Left ventricle myocardium inferior (tissue), 1 donor: ENCODE data around the gene RPH3AL. TPM values are rescaled to one million over a fixed set of nuclear protein-coding genes. Genes with fewer than 3 reads are reported as not detected.

ENCODE experiments used
- DNase-seq: peaks from one replicate; pipeline ENCODE4 v3.0.0-alpha.2; 2020
- H3K27ac ChIP-seq: fragments of 200-600 bp; replicated peaks from 2 replicates; pipeline ENCODE4 v1.8.0; 2021
- H3K27me3 ChIP-seq: fragments of 200-600 bp; 2 replicates; pipeline ENCODE4 v1.8.0; 2021; ENCODE audit warnings: low read depth
- H3K36me3 ChIP-seq: fragments of 200-600 bp; 2 replicates; pipeline ENCODE4 v1.8.0; 2021
- H3K4me1 ChIP-seq: fragments of 200-600 bp; 2 replicates; pipeline ENCODE4 v1.8.0; 2021
- H3K4me3 ChIP-seq: fragments of 200-600 bp; 2 replicates; pipeline ENCODE4 v1.8.0; 2021; ENCODE audit warnings: mild to moderate bottlenecking, moderate library complexity
- H3K9me3 ChIP-seq: fragments of 200-600 bp; replicated peaks from 2 replicates; pipeline ENCODE4 v1.8.0; 2021
- intact Hi-C: fragments of 100-400 bp; cut with micrococcal nuclease; formaldehyde crosslinking; loops from one replicate; pipeline ENCODE4 v1.11.0; 2022
- total RNA-seq: library from RNA; stranded (reverse); fragmentation: NEBNext Ultra II Directional; extraction: Animal tissue kit (Norgen Biotek cat#: 25700); gene quantifications from one replicate; pipeline ENCODE4 v1.2.1, GENCODE V29; 2021
- TF ChIP-seq, protein P1 (sequence below): fragments of 200-600 bp; IDR thresholded peaks from 2 replicates; pipeline ENCODE4 v1.8.0; 2021; ENCODE audit warnings: antibody characterized with exemption, mild to moderate bottlenecking, borderline replicate concordance
- donor health status: DM: no; HTN: yes; CAD: no; lungs with severe emphysema.

Gene RPH3AL
- total RNA-seq, 1 donor from 2014 or later = 4.0 TPM

DNA sequence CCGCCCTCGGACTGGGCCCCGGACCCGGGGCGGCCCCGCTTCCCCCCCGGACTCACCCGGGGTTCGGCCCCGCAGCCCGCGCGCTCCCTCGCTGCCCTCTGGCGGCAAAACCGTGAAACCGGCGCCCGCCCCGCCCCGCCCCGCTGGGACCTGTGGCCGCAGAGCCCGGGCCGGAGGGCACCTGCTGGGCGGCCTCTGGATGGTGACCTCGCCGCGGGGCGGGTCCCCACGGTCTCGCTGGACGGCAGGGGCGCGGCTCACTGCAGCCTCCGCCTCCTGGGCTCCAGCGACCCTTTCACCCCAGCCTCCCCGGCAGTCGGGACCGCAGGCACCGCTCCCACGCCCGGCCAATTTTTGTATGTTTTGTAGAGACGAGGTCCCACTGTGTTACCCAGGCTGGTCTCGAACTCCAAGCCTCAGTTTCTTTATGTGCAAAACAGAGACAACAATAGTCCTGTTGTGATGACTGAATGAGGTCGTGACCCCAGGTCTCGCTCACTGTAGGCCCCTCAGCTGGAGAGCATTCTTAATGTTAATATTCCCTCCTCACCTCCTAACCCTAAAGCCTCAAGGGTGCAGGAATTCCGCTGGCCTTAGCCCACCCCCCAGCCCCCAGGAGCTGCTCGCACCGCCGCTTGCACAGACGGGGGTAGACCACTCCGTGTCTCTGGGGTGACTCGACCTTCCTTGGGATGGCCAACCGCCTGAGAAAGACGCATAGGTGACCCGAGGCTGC lies 33.7 kb upstream of the RPH3AL start:
- Histone ChIP-seq H3K4me1 (peaks cover 44% of the 10 kb centered on the region), H3K27me3 (peaks cover 27% of the 10 kb centered on the region), H3K4me3 (peak overlapping the region; percentile 69), H3K27ac (peak overlapping the region; percentile 91), H3K36me3 (no peaks in the 10 kb centered on the region), H3K9me3 (no peaks in the 10 kb centered on the region)
- peak; percentile 84 for DNase-seq
- TF ChIP-seq, protein P1, sequence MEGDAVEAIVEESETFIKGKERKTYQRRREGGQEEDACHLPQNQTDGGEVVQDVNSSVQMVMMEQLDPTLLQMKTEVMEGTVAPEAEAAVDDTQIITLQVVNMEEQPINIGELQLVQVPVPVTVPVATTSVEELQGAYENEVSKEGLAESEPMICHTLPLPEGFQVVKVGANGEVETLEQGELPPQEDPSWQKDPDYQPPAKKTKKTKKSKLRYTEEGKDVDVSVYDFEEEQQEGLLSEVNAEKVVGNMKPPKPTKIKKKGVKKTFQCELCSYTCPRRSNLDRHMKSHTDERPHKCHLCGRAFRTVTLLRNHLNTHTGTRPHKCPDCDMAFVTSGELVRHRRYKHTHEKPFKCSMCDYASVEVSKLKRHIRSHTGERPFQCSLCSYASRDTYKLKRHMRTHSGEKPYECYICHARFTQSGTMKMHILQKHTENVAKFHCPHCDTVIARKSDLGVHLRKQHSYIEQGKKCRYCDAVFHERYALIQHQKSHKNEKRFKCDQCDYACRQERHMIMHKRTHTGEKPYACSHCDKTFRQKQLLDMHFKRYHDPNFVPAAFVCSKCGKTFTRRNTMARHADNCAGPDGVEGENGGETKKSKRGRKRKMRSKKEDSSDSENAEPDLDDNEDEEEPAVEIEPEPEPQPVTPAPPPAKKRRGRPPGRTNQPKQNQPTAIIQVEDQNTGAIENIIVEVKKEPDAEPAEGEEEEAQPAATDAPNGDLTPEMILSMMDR = peak; percentile 79
- intact Hi-C loops = no loop called here

DNA sequence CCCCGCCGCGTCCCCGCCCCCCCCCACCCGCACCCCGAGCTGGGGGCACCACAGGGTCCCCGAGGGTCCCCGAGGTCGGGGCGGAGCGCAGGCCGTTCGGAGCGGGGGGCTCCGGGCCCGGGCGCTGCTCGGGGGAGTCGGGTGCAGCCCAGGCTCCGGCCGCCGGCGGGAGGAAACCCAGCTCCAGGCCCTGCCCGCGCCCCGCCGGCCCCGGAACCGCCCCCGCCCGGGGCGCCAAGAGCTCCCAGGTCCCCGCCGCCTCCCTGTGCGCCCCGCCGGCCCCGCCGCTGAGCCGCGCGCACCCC lies 33.2 kb upstream of the RPH3AL start:
- Histone ChIP-seq H3K27ac (peak overlapping the region; percentile 91), H3K36me3 (no peaks in the 10 kb centered on the region), H3K4me1 (peaks cover 44% of the 10 kb centered on the region), H3K27me3 (peaks cover 27% of the 10 kb centered on the region), H3K9me3 (no peaks in the 10 kb centered on the region), H3K4me3 (peak overlapping the region; percentile 69)
- TF ChIP-seq, protein P1 = no peak
- DNase-seq = no peak
- intact Hi-C loops = no loop called here

DNA sequence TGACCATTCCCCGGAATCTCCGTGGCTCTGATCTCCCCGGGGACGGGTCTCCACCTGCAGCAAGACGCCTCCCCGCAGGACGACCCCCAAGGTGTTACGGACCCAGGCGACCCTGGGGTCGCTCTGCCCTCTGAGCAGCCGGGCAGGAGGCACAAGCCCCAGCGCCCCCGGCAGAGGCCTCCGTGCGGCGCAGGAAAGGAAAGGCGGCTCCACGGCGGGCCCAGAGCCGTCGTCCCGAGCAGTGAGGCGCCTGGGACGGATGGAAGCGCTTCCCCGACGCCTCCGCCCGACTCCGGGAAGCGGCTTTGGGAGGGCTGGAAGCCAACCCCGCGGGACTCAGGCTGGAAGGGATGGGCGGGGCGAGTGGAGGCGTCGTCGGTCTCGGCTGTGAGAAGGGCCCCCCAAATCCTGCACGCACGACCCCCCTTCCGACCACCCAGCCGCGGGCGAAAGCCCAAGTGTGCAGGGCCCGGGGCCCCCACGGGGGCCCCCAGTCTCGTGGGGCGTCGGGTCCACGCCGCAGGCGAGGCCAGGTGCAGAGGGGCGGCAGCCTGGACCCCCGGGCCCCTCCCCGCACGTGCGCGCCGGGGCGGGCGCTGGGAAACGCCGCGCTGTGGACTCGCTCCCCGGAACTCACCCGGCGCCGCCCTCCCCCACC lies 32.7 kb upstream of the RPH3AL start:
- peak overlapping the region; percentile 91 for H3K27ac ChIP-seq
- H3K4me3 ChIP-seq = peak overlapping the region; percentile 69
- peaks cover 27% of the 10 kb centered on the region for H3K27me3 ChIP-seq
- peak; percentile 79 for DNase-seq
- intact Hi-C loops = no loop called here
- H3K4me1 ChIP-seq = peaks cover 44% of the 10 kb centered on the region
- TF ChIP-seq, protein P1 = no peak
- H3K36me3 ChIP-seq = no peaks in the 10 kb centered on the region
- no peaks in the 10 kb centered on the region for H3K9me3 ChIP-seq

- Histone ChIP-seq H3K27me3 (peaks cover 27% of the 10 kb centered on the region), H3K4me1 (peaks cover 44% of the 10 kb centered on the region), H3K36me3 (no peaks in the 10 kb centered on the region), H3K27ac (peak overlapping the region; percentile 91), H3K9me3 (no peaks in the 10 kb centered on the region), H3K4me3 (peak overlapping the region; percentile 69)
- intact Hi-C loops = no loop called here
- DNase-seq = no peak
- TF ChIP-seq, protein P1 = no peak
These were observed 32.1 kb upstream of the RPH3AL start for GRCh38 chr17:384622-385177.

DNA sequence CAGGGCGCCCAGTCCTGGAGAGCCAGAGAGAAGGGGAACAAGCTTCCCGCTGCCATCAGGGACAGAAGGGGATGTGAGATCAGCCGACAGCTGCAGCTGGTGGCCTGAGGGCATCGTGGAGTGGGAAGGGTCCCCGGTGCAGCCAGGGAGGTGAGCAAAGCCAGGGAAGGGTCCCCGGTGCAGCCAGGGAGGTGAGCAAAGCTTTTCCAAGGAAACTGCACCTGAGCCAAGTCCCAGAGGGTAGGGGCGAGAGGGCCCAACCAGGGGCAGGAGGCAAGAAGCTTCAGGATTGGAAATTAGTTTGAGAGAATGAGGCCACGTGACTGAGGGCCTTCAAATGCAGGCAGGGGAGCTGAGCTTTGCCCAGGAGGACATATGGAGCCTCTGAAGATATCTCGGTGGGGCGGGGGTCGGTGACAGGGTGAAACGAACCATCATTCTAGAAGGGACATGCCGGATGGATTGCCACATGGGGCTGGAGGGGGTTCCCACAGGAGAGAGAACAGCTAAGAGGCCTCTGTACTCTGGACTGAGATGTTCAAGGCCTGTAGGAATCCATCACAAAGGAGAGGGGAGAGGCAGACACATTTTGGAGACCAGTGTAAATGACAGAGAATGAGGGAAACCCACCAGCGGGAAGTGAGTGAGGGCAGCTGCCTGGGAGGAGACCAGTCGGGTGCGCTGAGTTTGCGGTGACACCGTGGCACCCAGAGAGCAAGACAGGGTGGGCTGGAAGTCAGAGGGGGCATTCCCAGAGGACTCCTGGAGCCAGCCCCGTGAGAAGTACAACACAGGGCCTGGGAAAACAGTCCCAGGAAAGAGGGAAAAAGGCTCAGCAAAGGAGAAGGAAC lies 31.4 kb upstream of the RPH3AL start:
- TF ChIP-seq, protein P1 = no peak
- Histone ChIP-seq H3K27ac (peak overlapping the region; percentile 91), H3K27me3 (peaks cover 27% of the 10 kb centered on the region)

More for the DNA sequence above, 31.4 kb upstream of the RPH3AL start:
- Histone ChIP-seq H3K36me3 (no peaks in the 10 kb centered on the region), H3K9me3 (no peaks in the 10 kb centered on the region), H3K4me3 (peak overlapping the region; percentile 69), H3K4me1 (peaks cover 44% of the 10 kb centered on the region)
- no peak for DNase-seq
- intact Hi-C loops = no loop called here
